Omental fat pad (tissue), 4 donors: ENCODE measurements around the gene EIPR1. TPM values are rescaled to one million over a fixed set of nuclear protein-coding genes. Genes with fewer than 3 reads are reported as not detected.
"Not testable (repeated sequence)": the region's sequence is repeated elsewhere in the genome, so short reads cannot be mapped to it uniquely, and the experiment has no call there.

Experiments
- ATAC-seq: fragments of 150-250 bp; one replicate; pipeline ENCODE4 v1.9.1; 2016; ENCODE audit warnings: mild to moderate bottlenecking, moderate library complexity; ENCODE audit not compliant: low FRiP score
- DNase-seq: peaks from one replicate; pipeline ENCODE4 v3.0.0-alpha.2; 2019; ENCODE audit warnings: low spot score
- CTCF ChIP-seq, 3 donors: fragments of 450-650 bp; IDR thresholded peaks; one replicate each; pipeline ENCODE4 v1.5.1; 2016 to 2017; ENCODE audit warnings: antibody characterized with exemption in 3 of 3, mild to moderate bottlenecking in 3 of 3, moderate library complexity in 2 of 3
- total RNA-seq, 4 donors: library from RNA; depleted of rRNA; stranded (reverse); fragments of >200 nt; gene quantifications; one replicate each; pipeline ENCODE4 v1.1.0, GENCODE V29; 2016

The EIPR1 gene
- total RNA-seq, 4 donors from 2014 or later, result 18.5 to 29.8 (median 21.5) TPM

- DNase-seq, result no peak
- TF ChIP-seq CTCF (IDR thresholded peaks at IDR 0.05), result no peak
- no peak for ATAC-seq
Observed at GRCh38 chr2:3290655-3291054, 87.0 kb downstream of the EIPR1 start.

GRCh38 chr2:3289971-3290370 lies 87.6 kb downstream of the EIPR1 start:
- ATAC-seq (no peak), DNase-seq (no peak)
- TF ChIP-seq CTCF (IDR thresholded peaks at IDR 0.05), result no peak

GRCh38 chr2:3289526-3289925 lies 88.1 kb downstream of the EIPR1 start:
- no peak for DNase-seq
- no peak for ATAC-seq
- no peak for TF ChIP-seq CTCF (IDR thresholded peaks at IDR 0.05)

- DNase-seq, result no peak
- ATAC-seq, result no peak
- no peak for TF ChIP-seq CTCF (IDR thresholded peaks at IDR 0.05)
Observed at GRCh38 chr2:3289171-3289515, 88.5 kb downstream of the EIPR1 start.

- no peak for DNase-seq
- no peak for ATAC-seq
- TF ChIP-seq CTCF (IDR thresholded peaks at IDR 0.05), result no peak
Observed at GRCh38 chr2:3288470-3289170, 89.0 kb downstream of the EIPR1 start.

GRCh38 chr2:3287896-3288295 lies 89.7 kb downstream of the EIPR1 start:
- no peak for TF ChIP-seq CTCF (IDR thresholded peaks at IDR 0.05)
- DNase-seq (no peak), ATAC-seq (no peak)

- ATAC-seq, DNase-seq: not testable (repeated sequence)
Observed at GRCh38 chr2:3286646-3287036, 91.0 kb downstream of the EIPR1 start.
